Astrocyte of the hippocampus (primary cell): Measurements from ENCODE around the gene ZDHHC11.
"Not testable (repeated sequence)": the region's sequence is repeated elsewhere in the genome, so short reads cannot be mapped to it uniquely, and the experiment has no call there.

ENCODE experiments used
- DNase-seq: peaks from one replicate; pipeline ENCODE4 v3.0.0; 2011; ENCODE audit warnings: low read depth, low spot score

Gene ZDHHC11

DNA sequence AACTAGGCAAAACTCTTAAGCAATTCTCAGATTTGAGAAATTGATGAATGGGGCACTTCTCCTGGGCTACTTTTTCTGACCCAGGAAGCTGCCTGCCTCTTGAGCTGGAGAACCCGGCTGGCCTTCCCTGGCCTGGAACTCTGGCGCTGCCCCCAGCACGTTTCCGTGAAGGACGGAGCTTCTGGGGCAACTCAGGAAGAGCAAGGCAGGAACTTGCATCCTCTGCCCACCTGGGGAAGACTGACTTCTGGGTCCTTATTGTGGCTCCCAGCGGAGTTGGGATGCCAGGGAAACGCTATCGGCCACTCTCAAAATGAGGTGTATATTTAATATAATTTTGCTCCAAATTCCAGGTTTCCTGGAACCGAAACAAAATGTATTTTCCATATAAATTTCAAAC lies 39.4 kb downstream of the ZDHHC11 start:
- DNase-seq = not testable (repeated sequence)

DNA sequence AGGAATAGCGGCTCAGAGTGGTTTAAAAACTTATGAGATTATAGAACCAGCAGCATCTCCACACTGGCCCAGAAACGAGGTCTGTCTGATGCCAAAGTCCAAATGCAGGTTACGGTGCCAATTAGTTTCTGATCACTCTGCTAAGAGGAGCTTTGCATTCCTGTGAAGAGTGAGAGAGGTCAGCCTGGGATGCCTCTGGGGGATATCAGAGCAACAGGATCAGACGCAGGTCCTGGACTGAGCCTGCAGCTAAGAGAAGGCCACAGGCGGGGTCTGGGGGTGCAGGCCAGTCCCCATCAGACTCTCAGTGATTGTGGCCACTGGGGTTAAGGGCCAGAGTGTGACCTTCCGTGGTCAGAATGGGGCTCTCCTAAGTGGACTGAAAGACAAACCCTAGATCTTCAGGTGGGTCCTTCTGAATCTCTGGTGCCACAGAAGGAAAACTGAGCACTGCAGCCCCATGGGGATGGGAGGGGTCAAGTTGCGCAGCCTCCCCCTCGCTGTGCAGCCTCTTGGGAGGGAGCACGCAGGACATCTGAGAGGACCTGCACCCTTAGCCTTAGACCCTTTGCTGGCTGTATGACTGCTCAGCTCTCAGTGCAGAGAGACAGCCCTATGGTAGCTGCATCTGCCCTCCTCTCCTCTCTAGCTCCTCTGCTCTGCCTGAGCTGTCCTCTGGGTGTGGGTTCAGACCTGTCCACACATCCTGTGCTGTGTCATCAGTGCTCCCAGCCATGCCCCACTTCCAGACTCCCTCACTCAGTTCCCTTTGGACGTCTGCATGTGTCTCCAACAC lies 42.9 kb downstream of the ZDHHC11 start:
- not testable (repeated sequence) for DNase-seq

DNA sequence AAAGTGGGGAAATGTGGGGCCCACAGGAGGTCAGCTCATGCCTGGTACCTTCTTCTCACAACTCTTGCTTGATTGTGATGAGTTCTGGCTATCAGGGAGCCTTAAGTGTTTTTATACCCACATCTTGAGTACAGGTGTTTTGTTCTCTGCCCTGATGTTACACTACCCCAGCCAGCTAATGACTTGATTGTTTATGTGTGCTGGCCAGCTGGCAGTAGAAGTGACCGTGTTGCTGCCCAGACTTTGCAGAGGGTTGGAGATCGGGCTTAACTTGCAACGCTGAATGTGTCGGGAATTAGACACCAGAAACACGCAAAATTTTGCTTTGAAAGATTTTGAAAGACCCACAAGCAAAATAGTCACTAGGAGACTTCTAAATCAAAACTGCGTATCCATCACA lies 49.3 kb downstream of the ZDHHC11 start:
- DNase-seq = no peak

DNA sequence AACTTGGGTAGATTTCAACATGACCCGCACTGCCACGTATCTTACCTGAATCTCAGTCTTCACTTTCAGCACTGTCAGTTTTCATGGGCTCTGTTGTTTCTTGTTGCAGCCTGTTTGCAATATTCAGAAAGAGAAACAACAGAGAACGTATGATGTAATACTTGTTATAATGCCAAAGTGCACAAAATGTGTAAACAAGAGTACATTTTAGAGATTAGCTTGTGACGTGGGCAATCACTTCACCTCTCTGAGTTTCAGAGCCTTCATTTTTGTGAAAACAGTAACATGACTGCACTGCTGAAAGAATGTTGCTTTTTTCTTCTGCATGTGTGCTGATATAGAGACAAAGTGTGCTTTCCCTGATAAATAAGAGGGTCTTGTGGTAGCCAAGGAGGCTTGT lies 49.7 kb downstream of the ZDHHC11 start:
- not testable (repeated sequence) for DNase-seq

DNA sequence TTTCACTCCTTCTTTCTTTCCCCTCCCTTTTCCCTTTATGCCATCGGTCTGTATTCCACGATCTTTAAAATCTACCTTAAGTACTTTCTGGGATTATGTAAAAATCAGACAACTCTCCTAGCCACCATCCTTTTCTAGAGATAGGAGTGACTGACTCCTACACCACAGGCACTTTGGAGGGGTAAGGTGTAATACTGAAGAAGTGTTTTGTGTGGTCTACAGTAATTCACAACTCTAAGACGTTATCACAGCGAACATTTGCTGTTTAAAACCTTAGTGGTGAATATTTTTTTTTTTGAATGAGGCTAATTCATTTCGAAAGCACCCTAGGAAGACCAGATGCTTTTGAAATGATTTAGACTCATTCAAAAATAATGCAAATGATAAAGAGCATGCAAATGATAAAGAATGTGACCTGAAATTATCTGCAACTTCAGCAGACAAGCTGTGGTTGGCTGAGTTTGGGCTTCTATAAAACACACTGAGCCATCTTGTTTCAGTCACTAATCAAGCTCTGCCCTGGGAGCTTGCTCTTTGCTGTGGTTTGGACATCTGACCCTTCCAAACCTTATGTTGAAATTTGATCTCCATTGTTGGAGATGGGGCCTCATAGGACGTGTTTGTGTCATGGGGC lies 52.2 kb downstream of the ZDHHC11 start:
- DNase-seq = not testable (repeated sequence)

DNA sequence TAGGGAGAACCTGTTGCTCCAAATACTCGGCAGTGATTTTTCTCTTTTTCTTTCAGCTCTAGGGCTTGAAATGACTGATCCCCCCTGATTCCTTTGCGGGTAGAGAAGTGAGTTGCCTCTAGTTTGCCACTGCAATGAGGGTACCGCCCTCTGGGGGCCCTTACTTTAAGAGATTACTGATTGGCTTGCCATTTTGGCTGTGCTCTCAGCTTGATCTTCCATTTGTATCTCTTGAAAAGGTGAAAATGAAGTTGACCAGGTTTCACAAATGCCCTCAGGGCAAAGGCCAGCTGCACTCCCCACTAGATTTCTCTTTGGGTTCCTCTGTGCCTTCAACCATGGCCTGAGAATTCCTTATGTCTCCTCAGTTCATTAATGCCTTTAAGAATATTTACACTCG lies 52.8 kb downstream of the ZDHHC11 start:
- not testable (repeated sequence) for DNase-seq

DNA sequence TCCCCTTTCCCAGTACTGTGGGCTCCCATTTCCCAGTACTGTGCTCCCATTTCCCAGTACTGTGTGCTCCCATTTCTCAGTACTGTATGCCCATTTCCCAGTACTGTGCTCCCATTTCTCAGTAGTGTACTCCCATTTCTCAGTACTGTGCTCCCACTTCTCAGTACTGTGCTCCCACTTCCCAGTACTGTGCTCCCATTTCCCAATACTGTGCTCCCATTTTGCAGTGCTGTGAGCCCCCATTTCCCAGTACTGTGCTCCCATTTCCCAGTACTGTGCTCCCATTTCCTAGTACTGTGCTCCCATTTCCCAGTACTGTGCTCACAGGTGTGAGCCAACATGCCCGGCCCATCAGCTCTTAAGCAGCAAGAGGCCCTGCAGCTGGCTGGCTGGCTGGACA lies 54.9 kb downstream of the ZDHHC11 start:
- DNase-seq = not testable (repeated sequence)

DNA sequence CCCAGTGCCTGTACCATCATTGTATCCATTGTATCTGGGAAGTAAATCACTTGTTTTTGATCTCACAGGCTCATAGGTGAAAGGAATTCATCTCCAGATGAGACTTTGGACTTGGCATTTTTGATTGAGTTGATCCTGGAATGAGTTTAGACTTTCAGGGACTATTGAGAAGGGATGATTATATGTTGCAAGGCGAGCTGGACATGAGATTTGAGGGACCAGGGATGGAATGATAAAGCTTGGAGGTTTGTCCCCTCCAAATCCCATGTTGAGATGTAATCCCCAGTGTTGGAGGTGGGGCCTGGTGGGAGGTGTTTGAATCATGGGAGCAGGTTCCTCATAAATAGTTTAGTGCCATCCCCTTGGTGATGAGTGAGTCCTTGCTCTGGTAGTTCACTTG lies 55.8 kb downstream of the ZDHHC11 start:
- not testable (repeated sequence) for DNase-seq

DNA sequence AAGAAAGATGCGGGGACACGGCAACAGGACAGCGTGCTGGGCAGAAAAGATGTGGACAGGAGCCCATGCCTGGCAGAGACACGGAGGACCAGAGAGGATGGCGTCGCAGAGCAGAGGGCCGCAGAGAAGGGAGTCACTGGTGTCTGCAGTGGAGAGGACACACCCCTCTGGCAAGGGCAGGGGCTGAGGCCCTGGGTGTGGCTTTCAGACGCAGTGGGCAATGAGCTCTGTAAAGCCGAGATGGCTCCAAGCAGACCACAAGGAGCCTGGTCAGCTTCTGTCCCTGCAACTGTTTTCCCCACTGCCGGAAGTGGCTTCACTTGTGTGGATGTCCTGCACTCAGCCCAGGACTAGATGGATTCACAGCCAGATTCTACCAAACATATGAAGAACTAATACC lies 62.1 kb downstream of the ZDHHC11 start:
- not testable (repeated sequence) for DNase-seq

DNA sequence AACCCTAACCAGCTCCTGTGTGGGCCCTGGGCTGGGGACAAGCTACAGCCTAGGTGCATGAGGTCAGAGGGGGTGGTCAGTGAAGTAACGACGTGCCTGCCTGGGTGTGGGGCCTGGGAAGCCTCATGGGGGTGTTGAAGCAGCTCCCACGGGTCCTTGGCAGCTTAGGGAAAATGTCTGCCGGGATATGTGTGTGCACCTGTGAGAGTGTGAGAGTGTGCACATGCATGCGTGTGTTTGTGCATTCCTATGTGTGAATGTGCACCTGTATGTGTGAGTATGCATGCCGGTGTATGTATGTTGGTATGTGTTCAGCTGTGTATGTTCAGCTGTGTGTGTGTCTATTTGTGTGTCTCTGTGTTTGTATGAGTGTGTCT lies 62.9 kb downstream of the ZDHHC11 start:
- not testable (repeated sequence) for DNase-seq

DNA sequence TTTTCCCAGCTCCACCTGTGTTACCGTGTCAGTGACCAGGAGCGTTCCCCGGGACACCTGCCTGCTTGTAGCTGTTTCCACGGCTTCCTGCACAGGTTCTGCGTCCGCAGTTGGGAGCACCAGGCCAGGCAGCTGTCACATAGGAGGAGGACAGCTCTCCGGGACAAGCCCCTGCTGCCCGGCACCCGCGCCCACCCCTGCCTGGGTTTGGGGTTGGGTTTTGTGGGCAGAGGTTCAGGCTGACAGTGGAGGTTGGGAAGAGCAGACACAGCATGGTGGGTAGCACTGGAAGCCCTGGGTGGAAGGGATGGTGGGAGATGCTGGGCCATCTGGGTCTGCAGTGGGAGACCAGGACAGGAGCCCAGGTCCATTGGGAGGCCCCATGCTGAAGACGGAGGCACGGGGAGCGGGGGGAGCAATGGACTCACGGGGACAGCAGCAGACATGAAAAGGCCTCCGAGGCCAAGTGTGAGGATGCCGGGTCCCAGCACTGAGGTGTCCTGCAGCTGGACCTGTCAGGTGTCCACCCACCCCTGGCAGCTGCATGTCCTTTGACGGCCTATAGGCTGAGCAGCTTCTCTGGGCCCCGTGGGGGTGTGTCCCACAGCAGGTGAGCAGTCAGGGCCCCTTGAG lies 63.4 kb downstream of the ZDHHC11 start:
- not testable (repeated sequence) for DNase-seq

DNA sequence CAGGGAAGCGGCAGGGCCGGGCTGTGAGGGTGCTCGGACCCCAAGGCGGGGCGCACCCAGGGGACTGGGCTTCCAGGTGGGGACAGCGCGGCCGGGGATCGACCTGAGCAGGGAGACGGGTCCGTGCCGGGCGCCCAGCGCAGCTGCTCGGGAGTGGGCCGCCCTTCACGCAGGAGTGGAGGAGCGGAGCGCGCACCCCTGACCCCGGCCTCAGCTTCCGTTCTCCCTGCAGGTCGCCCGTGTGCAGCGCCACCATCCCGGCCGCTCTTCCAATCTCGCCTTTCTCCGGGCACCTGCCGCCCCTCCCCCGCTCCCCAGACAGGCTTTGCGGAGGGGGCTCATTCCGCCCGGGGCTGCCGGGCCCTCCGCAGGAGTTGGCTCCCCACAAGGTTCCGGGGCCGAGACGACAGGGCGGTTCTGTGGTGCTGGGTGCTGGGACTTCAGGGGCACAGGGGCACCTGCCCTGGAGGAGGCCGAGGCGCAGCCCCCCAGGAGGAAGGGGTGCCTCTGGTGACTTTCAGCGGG lies 65.5 kb downstream of the ZDHHC11 start:
- DNase-seq = peak; percentile 13

DNA sequence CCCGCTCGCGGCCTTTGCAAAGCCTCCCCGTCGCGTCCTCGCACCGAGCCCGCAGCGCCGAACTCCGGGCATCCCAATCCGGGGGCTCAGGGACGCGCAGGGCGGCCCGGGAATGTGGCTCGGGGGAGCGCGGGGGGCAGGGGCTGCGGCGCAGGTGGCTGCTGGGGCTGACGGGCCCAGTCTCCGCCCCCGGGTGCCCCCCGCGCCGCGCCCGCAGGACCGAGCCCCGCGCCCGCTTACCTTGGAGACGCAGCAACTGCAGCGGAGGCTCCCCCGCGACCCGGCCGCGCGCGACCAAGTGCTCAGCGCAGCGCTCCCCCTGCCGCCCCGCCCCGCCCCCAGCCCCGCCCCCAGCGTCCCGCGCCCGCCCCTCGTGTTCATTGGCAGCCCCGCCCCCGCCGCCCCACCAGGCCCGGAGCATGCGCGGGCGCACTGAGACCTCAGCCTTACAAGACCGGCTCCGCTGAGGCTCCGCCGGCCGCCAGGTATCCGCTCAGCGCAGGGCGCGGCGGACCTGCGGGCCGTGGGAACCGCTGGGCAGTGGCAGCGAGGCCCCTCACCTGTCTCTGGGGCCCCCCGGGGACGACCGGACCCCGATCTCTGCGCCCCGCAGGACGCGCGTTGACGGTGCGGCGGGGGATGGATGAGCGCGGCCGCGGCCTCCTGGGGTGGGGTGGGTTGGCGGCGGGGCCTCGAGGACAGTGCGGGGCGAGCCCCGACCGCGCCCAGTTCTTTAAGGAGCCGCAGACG lies 66.2 kb downstream of the ZDHHC11 start, which contains the start of gene ZDHHC11B:
Gene ZDHHC11B (minus strand): TSS at position 302 of the 750 bp plus-strand sequence. CDS start 17,810 bp downstream, outside the sequence.
- peak; percentile 91 for DNase-seq

DNA sequence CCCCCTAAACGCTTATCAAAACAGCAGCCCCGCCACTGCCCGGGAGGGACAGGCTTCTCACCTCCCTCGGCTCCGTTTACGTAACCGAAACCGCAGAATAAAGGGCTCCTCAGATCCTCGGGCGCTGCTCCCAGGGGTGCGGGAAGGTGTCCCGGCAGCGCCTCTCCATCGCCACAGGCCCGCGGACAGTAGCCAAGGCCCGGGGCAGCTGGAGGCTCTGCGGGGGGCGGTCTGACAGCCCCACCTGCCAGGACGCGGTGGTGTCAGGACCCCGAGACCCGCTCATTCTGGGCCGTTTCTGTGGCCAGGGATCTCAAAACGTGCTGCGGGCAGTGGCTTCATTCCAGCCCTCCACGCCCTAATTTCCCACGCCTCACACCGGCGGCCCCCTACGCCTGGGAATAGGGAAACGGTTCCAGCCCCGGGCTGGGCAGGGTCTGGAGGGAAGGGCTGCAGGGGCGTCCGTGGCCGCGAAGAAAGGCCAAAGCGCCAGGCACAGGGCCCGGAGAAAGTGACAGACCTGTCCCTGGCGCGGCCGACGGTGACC lies 66.8 kb downstream of the ZDHHC11 start:
- DNase-seq = peak; percentile 35

DNA sequence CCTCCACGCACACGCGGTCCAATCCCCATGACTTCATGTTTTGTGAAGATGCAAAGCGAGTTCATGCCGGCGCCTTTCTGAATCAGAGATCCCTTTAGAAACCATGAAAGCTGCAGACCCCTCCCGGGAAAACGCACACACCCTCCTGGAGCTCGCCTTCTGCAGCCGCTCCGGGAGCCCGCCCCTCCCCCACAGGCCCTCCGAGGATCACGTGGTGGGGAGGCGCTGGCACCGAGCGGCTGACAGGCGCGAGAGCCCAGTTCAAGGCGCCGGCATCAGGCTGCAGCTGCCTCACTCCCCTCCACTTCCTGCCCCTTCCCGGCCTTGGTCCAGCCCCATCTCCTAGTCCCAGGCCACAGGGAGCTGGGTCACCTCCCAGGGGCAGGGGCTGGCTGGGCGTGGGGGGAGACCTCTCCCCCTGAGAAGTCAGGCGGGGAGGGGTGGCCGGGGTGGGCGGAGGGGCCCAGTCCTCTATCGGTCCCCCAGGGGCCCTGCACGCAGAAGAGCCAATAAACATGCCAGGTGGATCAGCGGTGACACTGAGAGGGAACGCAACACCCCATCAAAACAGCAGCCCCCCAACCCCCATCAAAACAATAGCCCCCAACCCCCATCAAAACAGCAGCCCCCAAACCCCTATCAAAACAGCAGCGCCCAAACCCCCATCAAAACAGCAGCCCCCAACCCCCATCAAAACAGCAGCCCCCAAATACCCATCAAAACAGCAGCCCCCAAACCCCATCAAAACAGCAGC lies 67.6 kb downstream of the ZDHHC11 start:
- not testable (repeated sequence) for DNase-seq

DNA sequence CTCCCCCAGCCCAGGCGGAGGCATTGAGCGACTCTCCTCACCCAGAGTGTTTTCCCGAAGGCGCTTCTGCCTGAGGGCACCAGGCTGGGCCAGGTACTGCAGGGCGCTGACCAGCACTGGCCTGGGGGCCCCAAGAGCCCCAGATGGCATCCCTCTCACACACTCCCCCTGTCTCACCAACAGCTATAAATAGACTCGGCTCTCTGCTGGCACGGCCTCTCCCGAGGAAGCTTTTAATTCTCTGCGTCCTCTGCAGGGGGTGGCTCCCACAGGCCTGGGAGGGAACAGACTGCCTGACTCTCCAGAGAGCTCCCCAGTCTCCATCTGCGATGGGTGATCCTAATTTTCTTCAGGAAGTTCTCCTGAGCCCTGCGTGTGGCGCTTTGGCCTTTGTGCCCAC lies 68.4 kb downstream of the ZDHHC11 start:
- not testable (repeated sequence) for DNase-seq

DNA sequence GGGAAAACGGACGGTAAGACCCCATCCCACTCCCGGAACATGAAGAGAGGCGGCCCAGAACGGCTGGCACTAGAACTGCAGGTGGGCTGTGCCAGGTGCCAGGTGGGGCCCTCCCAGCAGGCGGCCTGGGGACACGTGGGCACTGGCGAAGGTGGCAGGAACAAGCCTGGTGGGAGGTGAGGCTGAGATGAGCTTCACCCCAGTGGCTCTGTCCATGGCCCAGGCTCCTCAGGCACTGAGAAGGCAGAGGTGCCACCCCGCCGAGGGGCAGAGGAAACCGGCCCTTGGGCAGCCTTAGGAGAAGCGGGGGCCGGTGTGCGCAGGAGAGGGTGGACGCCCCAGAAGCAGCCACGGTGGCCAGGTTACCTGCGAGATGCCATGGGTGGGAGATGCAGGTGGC lies 70.2 kb downstream of the ZDHHC11 start:
- not testable (repeated sequence) for DNase-seq

DNA sequence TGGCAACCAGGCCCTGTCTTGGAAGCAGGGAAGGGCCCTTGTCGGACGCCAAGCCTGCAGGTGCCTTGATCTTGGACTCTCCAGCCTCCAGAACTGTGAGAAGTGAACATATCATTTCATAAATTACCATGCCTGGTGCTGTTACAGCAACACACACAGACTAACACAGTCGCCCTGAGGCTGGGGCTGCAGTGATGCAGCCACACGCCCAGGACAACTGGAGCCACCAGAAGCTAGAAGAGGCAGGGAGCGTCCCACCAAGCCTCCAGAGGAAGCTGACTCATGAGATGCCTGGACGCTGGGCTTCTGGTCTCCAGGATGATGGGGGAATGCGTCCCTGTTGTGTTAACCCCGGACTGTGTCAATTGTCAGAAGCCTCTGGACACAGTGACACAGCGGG lies 71.8 kb downstream of the ZDHHC11 start:
- not testable (repeated sequence) for DNase-seq

DNA sequence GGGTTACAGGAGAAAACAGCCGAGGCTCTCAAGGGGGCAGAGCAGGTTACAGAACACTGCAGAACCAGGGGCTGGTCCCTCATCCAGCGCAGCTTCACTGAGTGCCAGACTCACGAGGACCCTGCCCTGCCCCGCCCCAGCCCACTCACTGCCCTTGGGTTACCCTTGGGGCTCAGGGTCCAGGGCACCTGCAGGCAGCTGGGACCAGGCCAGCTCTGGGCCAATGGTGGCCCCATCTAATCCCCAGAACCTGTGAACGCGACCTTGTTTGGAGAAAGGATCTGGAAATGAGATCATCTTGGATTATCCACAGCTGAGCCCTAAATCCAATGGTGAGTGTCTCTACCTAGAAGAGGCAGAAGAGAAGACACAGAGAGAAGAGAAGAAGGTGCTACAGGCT lies 72.4 kb downstream of the ZDHHC11 start:
- DNase-seq = not testable (repeated sequence)

DNA sequence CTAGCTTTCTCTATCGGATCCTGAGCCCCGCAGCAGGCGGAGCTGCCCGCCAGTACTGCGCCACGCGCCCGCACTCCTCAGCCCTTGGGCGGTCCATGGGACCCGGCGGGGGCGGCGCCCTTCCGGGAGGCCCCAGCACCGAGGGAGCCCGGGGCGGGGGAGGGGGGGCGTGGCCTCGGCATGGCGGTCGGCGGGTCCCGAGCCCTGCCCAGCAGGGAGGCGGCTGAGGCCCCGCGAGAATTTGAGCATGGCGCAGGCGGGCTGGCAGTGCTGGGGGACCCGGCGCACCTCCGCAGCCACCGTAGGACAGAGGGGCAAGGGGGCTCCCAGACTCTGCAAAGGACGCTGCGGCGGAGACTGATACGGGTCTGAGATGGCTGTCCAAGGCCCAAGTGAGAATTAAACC lies 73.0 kb downstream of the ZDHHC11 start:
- no peak for DNase-seq
